Endothelial cell of umbilical vein (primary cell): Measurements from ENCODE around the gene DNASE1L1. TPM values are rescaled to one million over a fixed set of nuclear protein-coding genes. Genes with fewer than 3 reads are reported as not detected.
A peak's percentile ranks its signal among the peaks of the same experiment; 100 is the strongest.

ENCODE experiments used
- BruUV-seq: library from RNA; stranded (reverse); fragments of 400-500 nt; replicated peaks from 2 replicates; lab custom pipeline; 2021; lab: Mats Ljungman, UMichigan
- CTCF ChIA-PET: fragments of 300-600, 350-600 bp; sonication (Branson Sonifier 250); formaldehyde crosslinking; loops from one replicate; lab custom pipeline; 2021; ENCODE audit warnings: antibody characterized with exemption, inconsistent platforms; lab: Charles Lee
- POLR2A ChIA-PET: fragments of 300-600, 350-600 bp; sonication (Branson Sonifier 250); formaldehyde crosslinking; loops from one replicate; lab custom pipeline; 2021; ENCODE audit warnings: antibody characterized with exemption, inconsistent platforms; lab: Charles Lee
- DNase-seq: peaks from one replicate; pipeline ENCODE4 v3.0.0-alpha.2; 2011; ENCODE audit warnings: low read depth, low spot score
- FAIRE-seq: peaks from 2 replicates; lab custom pipeline; 2011; peaks lifted over from hg19 to GRCh38; lab: Jason Lieb, UNC
- H2AFZ ChIP-seq: 2 replicates; pipeline ENCODE4 v1.6.0; 2012; ENCODE audit warnings: low read depth, low read length, control low read depth, inconsistent platforms
- H3K27ac ChIP-seq: 2 replicates; pipeline ENCODE4 v1.5.1; 2011; ENCODE audit warnings: low read depth, mild to moderate bottlenecking, control low read depth, low read length, moderate library complexity; ENCODE audit not compliant: insufficient read depth
- H3K27me3 ChIP-seq, 2 experiments: 2 replicates each; pipeline versions ENCODE4 v1.6.0 to v1.6.1; 2011; ENCODE audit warnings: low read length in 2 of 2, mixed read lengths in 1 of 2; ENCODE audit not compliant: control insufficient read depth in 2 of 2, insufficient read depth in 2 of 2
- H3K36me3 ChIP-seq, 2 experiments: 2 replicates in 1 of 2; 3 replicates in 1 of 2; pipeline ENCODE4 v1.5.1; 2011; ENCODE audit warnings: low read length in 2 of 2, mild to moderate bottlenecking in 1 of 2, moderate library complexity in 1 of 2; ENCODE audit not compliant: control insufficient read depth in 2 of 2, insufficient read depth in 2 of 2; ENCODE audit errors: extremely low read depth in 1 of 2
- H3K4me1 ChIP-seq: 3 replicates; pipeline ENCODE4 v1.5.1; 2011; ENCODE audit warnings: mild to moderate bottlenecking, low read length; ENCODE audit not compliant: control insufficient read depth, insufficient read depth; ENCODE audit errors: extremely low read depth
- H3K4me2 ChIP-seq: 2 replicates; pipeline ENCODE4 v1.6.1; 2011; ENCODE audit warnings: low read length, control low read depth, mixed read lengths; ENCODE audit not compliant: insufficient read depth
- H3K4me3 ChIP-seq, 3 experiments: fragments of 200-600 bp in 1 of 3; sonication (generic), shearing (Covaris generic) in 1 of 3; replicated peaks in 1 of 3; 2 replicates each; pipeline ENCODE4 v1.5.1; 2011 to 2016; ENCODE audit warnings: control low read depth in 3 of 3, low read length in 3 of 3, mild to moderate bottlenecking in 2 of 3, inconsistent platforms in 1 of 3, low read depth in 1 of 3, moderate library complexity in 1 of 3; ENCODE audit not compliant: insufficient read depth in 1 of 3
- H3K79me2 ChIP-seq: 2 replicates; pipeline ENCODE4 v1.6.0; 2012; ENCODE audit warnings: low read length, inconsistent platforms; ENCODE audit not compliant: control insufficient read depth, insufficient read depth
- H3K9ac ChIP-seq: replicated peaks from 2 replicates; pipeline ENCODE3; 2011; ENCODE audit warnings: low read length, control low read depth; ENCODE audit not compliant: insufficient read depth; ENCODE audit errors: extremely low read depth
- H3K9me1 ChIP-seq: replicated peaks from 3 replicates; pipeline ENCODE4 v1.6.0; 2011; ENCODE audit warnings: mild to moderate bottlenecking, low read length; ENCODE audit not compliant: control insufficient read depth, insufficient read depth; ENCODE audit errors: extremely low read depth
- H3K9me3 ChIP-seq: replicated peaks from 2 replicates; pipeline ENCODE4 v1.5.1; 2012; ENCODE audit warnings: low read length, inconsistent platforms; ENCODE audit not compliant: control insufficient read depth, insufficient read depth
- H4K20me1 ChIP-seq: replicated peaks from 2 replicates; pipeline ENCODE3; 2011; ENCODE audit warnings: mild to moderate bottlenecking, low read length; ENCODE audit not compliant: control insufficient read depth, insufficient read depth; ENCODE audit errors: extremely low read depth
- EZH2 ChIP-seq: IDR thresholded peaks from 2 replicates; pipeline ENCODE4 v1.6.1; 2012; ENCODE audit warnings: borderline replicate concordance, low read depth, mild to moderate bottlenecking, moderate library complexity, low read length, inconsistent platforms; ENCODE audit not compliant: severe bottlenecking
- FOS ChIP-seq: IDR thresholded peaks from 2 replicates; pipeline ENCODE4 v1.6.1; 2011; ENCODE audit warnings: mild to moderate bottlenecking, low read length, moderate library complexity, borderline replicate concordance; ENCODE audit not compliant: insufficient read depth
- GATA2 ChIP-seq: IDR thresholded peaks from 2 replicates; pipeline ENCODE4 v1.7.0; 2011; ENCODE audit warnings: low read depth, mild to moderate bottlenecking, moderate library complexity, mixed read lengths, low read length; ENCODE audit not compliant: insufficient read length, insufficient read depth
- JUN ChIP-seq: IDR thresholded peaks from 2 replicates; pipeline ENCODE4 v1.6.1; 2011; ENCODE audit warnings: borderline replicate concordance, low read depth; ENCODE audit not compliant: insufficient read length, insufficient read depth
- MAX ChIP-seq: IDR thresholded peaks from 2 replicates; pipeline ENCODE4 v1.6.1; 2011; ENCODE audit not compliant: insufficient read depth, insufficient read length
- MYC ChIP-seq: IDR thresholded peaks from one replicate; pipeline ENCODE4 v1.6.1; 2011; ENCODE audit warnings: mild to moderate bottlenecking, low read depth, low read length
- POLR2A ChIP-seq: IDR thresholded peaks from 2 replicates; pipeline ENCODE4 v1.6.1; 2012; ENCODE audit warnings: low read depth, mild to moderate bottlenecking, control low read depth, low read length
- POLR2AphosphoS5 ChIP-seq: IDR thresholded peaks from 2 replicates; pipeline ENCODE4 v1.6.1; 2012; ENCODE audit warnings: low read depth, mild to moderate bottlenecking, control low read depth, low read length, moderate library complexity; ENCODE audit not compliant: insufficient read depth
- dilution Hi-C: fragments of 300-500 bp; cut with MboI; formaldehyde crosslinking; loops from one replicate; pipeline ENCODE4 v1.15.0; 2019; ENCODE audit warnings: low sequenced_read_pairs; ENCODE audit not compliant: extremely low pct_ligation_motif_present
- intact Hi-C: fragments of 100-400 bp; cut with micrococcal nuclease; formaldehyde crosslinking; loops from one replicate; pipeline ENCODE4 v1.10.0; 2022
- polyA plus RNA-seq, 4 experiments: library from polyadenylated mRNA; depleted of rRNA in 3 of 4; stranded (reverse) in 3 of 4; unstranded in 1 of 4; fragments of >200 nt; gene quantifications; 2 replicates each; pipeline versions ENCODE4 v1.2.1 to v1.2.3, GENCODE V29; 2011 to 2012; ENCODE audit warnings: missing spikeins in 1 of 4
- total RNA-seq: library from RNA; stranded (reverse); gene quantifications from 2 replicates; pipeline ENCODE4 v1.2.3, GENCODE V29; 2021
- TF ChIP-seq, protein P1 (sequence below), 2 donors: IDR thresholded peaks; 1 replicate in 1 of 2; 2 replicates in 1 of 2; pipeline ENCODE4 v1.5.1; 2011; ENCODE audit warnings: low read length in 2 of 2, mild to moderate bottlenecking in 2 of 2, moderate library complexity in 2 of 2, control low read depth in 1 of 2, inconsistent platforms in 1 of 2, low read depth in 1 of 2; ENCODE audit not compliant: insufficient read depth in 1 of 2; ENCODE audit errors: extremely low read depth in 1 of 2

DNASE1L1 gene
- total and polyA plus RNA-seq, 2 donors (not counting 3 experiments of a cell fraction or from before 2014, with no cell fraction given) = 61.5 to 84.9 TPM

GRCh38 chrX:154436374-154436982 is 27.4 kb upstream of the DNASE1L1 start:
- BruUV-seq = no TSS peak
- H3K9me3 ChIP-seq = no peaks in the 10 kb centered on the region
- no peaks in the 10 kb centered on the region for H4K20me1 ChIP-seq
- H3K9me1 ChIP-seq = no peaks in the 10 kb centered on the region
- H3K9ac ChIP-seq = peak overlapping the region; percentile 47
- peaks cover 7% of the 10 kb centered on the region for H3K4me1 ChIP-seq
- peak overlapping the region; percentile 24 for H3K4me2 ChIP-seq
- peak overlapping the region in 1 of 3 experiments; percentile 94 for H3K4me3 ChIP-seq
- dilution Hi-C loops = no loop called here
- H3K27ac ChIP-seq = peak overlapping the region; percentile 55
- H3K36me3 ChIP-seq = peaks cover 6 to 37% of the 10 kb centered on the region in 2 experiments
- H3K79me2 ChIP-seq = peaks cover 46% of the 10 kb centered on the region
- ChIA-PET POLR2A (no interaction called here), CTCF (interaction anchor here (1.5 kb wide), 1 partner anchor 11 kb away, joined by 4 read pairs; no protein-coding TSS in a partner anchor)
- no peaks in the 10 kb centered on the region for H3K27me3 ChIP-seq
- no peak for TF ChIP-seq FOS
- TF ChIP-seq JUN = no peak
- no peak for TF ChIP-seq POLR2AphosphoS5
- TF ChIP-seq GATA2 = no peak
- no peak for TF ChIP-seq MYC
- no peak for TF ChIP-seq EZH2
- no peak for TF ChIP-seq MAX
- TF ChIP-seq POLR2A = no peak
- TF ChIP-seq, protein P1, sequence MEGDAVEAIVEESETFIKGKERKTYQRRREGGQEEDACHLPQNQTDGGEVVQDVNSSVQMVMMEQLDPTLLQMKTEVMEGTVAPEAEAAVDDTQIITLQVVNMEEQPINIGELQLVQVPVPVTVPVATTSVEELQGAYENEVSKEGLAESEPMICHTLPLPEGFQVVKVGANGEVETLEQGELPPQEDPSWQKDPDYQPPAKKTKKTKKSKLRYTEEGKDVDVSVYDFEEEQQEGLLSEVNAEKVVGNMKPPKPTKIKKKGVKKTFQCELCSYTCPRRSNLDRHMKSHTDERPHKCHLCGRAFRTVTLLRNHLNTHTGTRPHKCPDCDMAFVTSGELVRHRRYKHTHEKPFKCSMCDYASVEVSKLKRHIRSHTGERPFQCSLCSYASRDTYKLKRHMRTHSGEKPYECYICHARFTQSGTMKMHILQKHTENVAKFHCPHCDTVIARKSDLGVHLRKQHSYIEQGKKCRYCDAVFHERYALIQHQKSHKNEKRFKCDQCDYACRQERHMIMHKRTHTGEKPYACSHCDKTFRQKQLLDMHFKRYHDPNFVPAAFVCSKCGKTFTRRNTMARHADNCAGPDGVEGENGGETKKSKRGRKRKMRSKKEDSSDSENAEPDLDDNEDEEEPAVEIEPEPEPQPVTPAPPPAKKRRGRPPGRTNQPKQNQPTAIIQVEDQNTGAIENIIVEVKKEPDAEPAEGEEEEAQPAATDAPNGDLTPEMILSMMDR (IDR thresholded peaks at IDR 0.05; ENCODE audit: extremely low read depth in 1 of 2, insufficient read depth in 1 of 2, low read depth in 1 of 2, low read length in 2 of 2) = no peak
- intact Hi-C loops = no loop called here
- no peak for DNase-seq
- FAIRE-seq = peak; percentile 65
- peak overlapping the region; percentile 41 for H2AFZ ChIP-seq
